Lung (tissue), 12 donors: ENCODE data around the gene SSR1. TPM values are rescaled to one million over a fixed set of nuclear protein-coding genes. Genes with fewer than 3 reads are reported as not detected.

Source experiments
- ATAC-seq: fragments of 200-7000 bp; cut with Tn5 transposase; one replicate; pipeline ENCODE4 v1.9.1; 2020; ENCODE audit warnings: moderate number of reproducible peaks; ENCODE audit not compliant: insufficient read depth, low FRiP score
- DNase-seq, 3 donors: peaks; one replicate each; pipeline ENCODE4 v3.0.0-alpha.2; 2013 to 2017
- H3K27ac ChIP-seq, 2 donors: one replicate each; pipeline ENCODE4 v1.5.1; 2013; ENCODE audit warnings: mild to moderate bottlenecking in 2 of 2, moderate library complexity in 2 of 2, control low read depth in 1 of 2, inconsistent platforms in 1 of 2, low read depth in 1 of 2, low read length in 1 of 2
- H3K27me3 ChIP-seq, 3 donors: one replicate each; pipeline ENCODE4 v1.5.1; 2013; ENCODE audit warnings: low read length in 2 of 3; ENCODE audit not compliant: control insufficient read depth in 3 of 3, insufficient read depth in 3 of 3
- H3K36me3 ChIP-seq, 4 donors: one replicate each; pipeline ENCODE4 v1.5.1; 2013; ENCODE audit warnings: low read length in 4 of 4, mild to moderate bottlenecking in 1 of 4, moderate library complexity in 1 of 4; ENCODE audit not compliant: control insufficient read depth in 4 of 4, insufficient read depth in 4 of 4
- H3K4me1 ChIP-seq, 5 donors: one replicate each; pipeline ENCODE4 v1.5.1; 2013; ENCODE audit warnings: low read length in 5 of 5, mild to moderate bottlenecking in 2 of 5, moderate library complexity in 1 of 5; ENCODE audit not compliant: control insufficient read depth in 5 of 5, insufficient read depth in 5 of 5
- H3K4me3 ChIP-seq: one replicate; pipeline ENCODE4 v1.5.1; 2013; ENCODE audit warnings: mild to moderate bottlenecking, control low read depth, moderate library complexity
- H3K9ac ChIP-seq, 2 donors: one replicate each; pipeline ENCODE4 v1.5.1; 2013; ENCODE audit warnings: low read length in 2 of 2, control low read depth in 1 of 2; ENCODE audit not compliant: insufficient read depth in 1 of 2
- H3K9me3 ChIP-seq, 4 donors: one replicate each; pipeline ENCODE4 v1.5.1; 2013; ENCODE audit warnings: low read length in 3 of 4, mild to moderate bottlenecking in 1 of 4, moderate library complexity in 1 of 4; ENCODE audit not compliant: control insufficient read depth in 4 of 4, insufficient read depth in 3 of 4
- CTCF ChIP-seq: IDR thresholded peaks from 2 replicates; pipeline ENCODE4 v1.5.1; 2012; ENCODE audit warnings: mild to moderate bottlenecking; ENCODE audit errors: control extremely low read depth, extremely low read depth
- WGBS, 2 donors: extraction: QIAGEN DNeasy Blood & Tissue Kit; methylation state at CpG; one replicate each; pipeline ENCODE4 v1.1.7; 2013; 5-methylcytosine and 5-hydroxymethylcytosine counted together
- polyA plus RNA-seq, 2 donors: library from polyadenylated mRNA; stranded (reverse); fragments of 200-250 nt; gene quantifications; one replicate each; pipeline ENCODE4 v1.2.1, GENCODE V29; 2013
- total RNA-seq, 2 donors: library from RNA; depleted of rRNA in 1 of 2; stranded (reverse); fragments of >200 nt in 1 of 2; gene quantifications; one replicate each; pipeline ENCODE4 v1.2.1, GENCODE V29; 2014 to 2021
- donor health status: control.
- donor health status: control.
- donor health status: Bipolar disorder and iron deficiency.
- donor health status: healthy.
- donor health status: DM: yes; HTN: yes; CAD: no.

SSR1 gene
- total and polyA plus RNA-seq, 4 donors, result 22.4 to 150 (median 90.1) TPM

- Histone ChIP-seq H3K9me3 (no peaks in the 10 kb centered on the region), H3K4me1 (no peaks in the 10 kb centered on the region), H3K36me3 (no peaks in the 10 kb centered on the region), H3K27me3 (no peaks in the 10 kb centered on the region), H3K27ac (no peak overlapping the region), H3K4me3 (no peak overlapping the region), H3K9ac (no peak overlapping the region)
- DNase-seq (no peak), ATAC-seq (no peak)
- no peak for TF ChIP-seq CTCF
- 88 to 98% methylated on average over 3 of the region's 3 CpGs for WGBS, 2 donors
These were observed 21.7 kb upstream of the SSR1 start for GRCh38 chr6:7334685-7335084.

GRCh38 chr6:7332090-7332745 lies 19.2 kb upstream of the SSR1 start:
- DNase-seq (no peak), ATAC-seq (no peak)
- Histone ChIP-seq H3K27ac (no peak overlapping the region), H3K9me3 (no peaks in the 10 kb centered on the region), H3K27me3 (no peaks in the 10 kb centered on the region), H3K36me3 (no peaks in the 10 kb centered on the region), H3K4me3 (no peak overlapping the region), H3K4me1 (no peaks in the 10 kb centered on the region), H3K9ac (no peak overlapping the region)
- TF ChIP-seq CTCF, result no peak
- 82 to 84% methylated on average over 8 of the region's 8 CpGs for WGBS, 2 donors

- Histone ChIP-seq H3K36me3 (no peaks in the 10 kb centered on the region), H3K27me3 (no peaks in the 10 kb centered on the region), H3K9ac (no peak overlapping the region), H3K4me1 (peaks cover 0 to 4% (median 0%) of the 10 kb centered on the region in 5 donors), H3K27ac (no peak overlapping the region), H3K4me3 (no peak overlapping the region), H3K9me3 (no peaks in the 10 kb centered on the region)
- DNase-seq (no peak), ATAC-seq (no peak)
- no peak for TF ChIP-seq CTCF
- WGBS, 2 donors, result 89 to 92% methylated on average over 7 of the region's 7 CpGs
These were observed 18.5 kb upstream of the SSR1 start for GRCh38 chr6:7331452-7331851.

- no peak overlapping the region for H3K4me3 ChIP-seq
- no peak overlapping the region for H3K27ac ChIP-seq
- no peak for TF ChIP-seq CTCF
- WGBS, 2 donors, result 40 to 57% methylated on average over 2 of the region's 2 CpGs
- H3K9ac ChIP-seq, result no peak overlapping the region
- H3K4me1 ChIP-seq, result peaks cover 0 to 7% (median 0%) of the 10 kb centered on the region in 5 donors
- H3K27me3 ChIP-seq, result no peaks in the 10 kb centered on the region
- H3K36me3 ChIP-seq, result no peaks in the 10 kb centered on the region
- DNase-seq (no peak), ATAC-seq (no peak)
- no peaks in the 10 kb centered on the region for H3K9me3 ChIP-seq
These were observed 15.2 kb upstream of the SSR1 start for GRCh38 chr6:7328243-7328642.
